A549 (cell line): ENCODE data around the gene TUB. TPM values are rescaled to one million over a fixed set of nuclear protein-coding genes. Genes with fewer than 3 reads are reported as not detected.

ENCODE experiments used
- ATAC-seq, 2 experiments: fragments of 200-7000 bp in 1 of 2; fragments of >200 bp in 1 of 2; cut with Nextera tagmentation in 1 of 2; cut with Tn5 transposase in 1 of 2; 3 replicates each; pipeline versions ENCODE4 v1.8.0 to v1.9.1; 2018 to 2020; ENCODE audit warnings: mild to moderate bottlenecking in 1 of 2, moderate library complexity in 1 of 2
- CTCF ChIA-PET: fragments of 300-600 bp; sonication (Branson Sonifier 250); formaldehyde crosslinking; extraction: SDS; loops from one replicate; lab custom pipeline; 2021; ENCODE audit warnings: antibody characterized with exemption, inconsistent platforms; lab: Yijun Ruan, JAX
- POLR2A ChIA-PET: fragments of 350-600 bp; formaldehyde crosslinking; extraction: SDS; loops from one replicate; lab custom pipeline; 2021; ENCODE audit warnings: antibody characterized with exemption, inconsistent platforms; lab: Yijun Ruan, JAX
- DNase-seq, 2 experiments: peaks; one replicate each; pipeline versions ENCODE4 v3.0.0 to v3.0.0-alpha.2; 2011 to 2016; ENCODE audit warnings: low read depth in 1 of 2, low spot score in 1 of 2
- FAIRE-seq: peaks from 2 replicates; lab custom pipeline; 2011; peaks lifted over from hg19 to GRCh38; lab: Jason Lieb, UNC
- H3K27ac ChIP-seq, 2 experiments: fragments of >200 bp; sonication (Bioruptor Twin); formaldehyde crosslinking; 3 replicates each; pipeline ENCODE4 v1.5.1; 2016 to 2017
- H3K4me1 ChIP-seq: fragments of >200 bp; sonication (Bioruptor Twin); formaldehyde crosslinking; 3 replicates; pipeline ENCODE4 v1.6.1; 2016
- H3K4me2 ChIP-seq: fragments of >200 bp; sonication (Bioruptor Twin); formaldehyde crosslinking; 3 replicates; pipeline ENCODE4 v1.6.1; 2016
- H3K4me3 ChIP-seq: fragments of >200 bp; sonication (Bioruptor Twin); formaldehyde crosslinking; 3 replicates; pipeline ENCODE4 v1.5.1; 2016
- H3K9me3 ChIP-seq: fragments of >200 bp; sonication (Bioruptor Twin); formaldehyde crosslinking; 3 replicates; pipeline ENCODE4 v1.6.1; 2016
- ATOH8 ChIP-seq: fragments of 250-450 bp; sonication (Bioruptor Pico); IDR thresholded peaks from 2 replicates; pipeline ENCODE4 v1.5.0; 2020; ENCODE audit warnings: low read depth, mild to moderate bottlenecking, moderate library complexity
- CBX8 ChIP-seq: fragments of 200-600 bp; sonication (generic); IDR thresholded peaks from 2 replicates; pipeline ENCODE4 v1.6.1; 2016
- CHD4 ChIP-seq: fragments of 200-600 bp; sonication (generic); IDR thresholded peaks from 2 replicates; pipeline ENCODE4 v1.6.1; 2016; ENCODE audit warnings: antibody characterized with exemption, mild to moderate bottlenecking, borderline replicate concordance
- EHMT2 ChIP-seq: fragments of 200-600 bp; sonication (generic); IDR thresholded peaks from 2 replicates; pipeline ENCODE4 v1.6.1; 2016; ENCODE audit warnings: antibody characterized with exemption, low read depth, mild to moderate bottlenecking, moderate library complexity
- EP300 ChIP-seq, 2 experiments: fragments of >200 bp; sonication (Bioruptor Twin); formaldehyde crosslinking; IDR thresholded peaks; 2 replicates in 1 of 2; 3 replicates in 1 of 2; pipeline ENCODE4 v1.6.1; 2016 to 2017
- FOSL2 ChIP-seq, 2 experiments: fragments of 450-650 bp in 1 of 2; fragments of >200 bp in 1 of 2; sonication (Bioruptor Twin) in 1 of 2; formaldehyde crosslinking; IDR thresholded peaks; 2 replicates each; pipeline versions ENCODE4 v1.5.0 to v1.6.1; 2016 to 2020; ENCODE audit warnings: mild to moderate bottlenecking in 1 of 2, moderate library complexity in 1 of 2
- HDAC2 ChIP-seq: fragments of 200-600 bp; sonication (generic); IDR thresholded peaks from 2 replicates; pipeline ENCODE4 v1.6.1; 2016
- HEYL ChIP-seq: fragments of 250-450 bp; sonication (Bioruptor Pico); IDR thresholded peaks from 2 replicates; pipeline ENCODE4 v1.8.0; 2021; ENCODE audit warnings: mild to moderate bottlenecking, moderate library complexity
- HOXA7 ChIP-seq: fragments of 250-450 bp; sonication (Bioruptor Pico); IDR thresholded peaks from 2 replicates; pipeline ENCODE4 v1.5.0; 2020; ENCODE audit warnings: mild to moderate bottlenecking, moderate library complexity
- HOXB5 ChIP-seq: fragments of 250-450 bp; sonication (Bioruptor Pico); IDR thresholded peaks from 2 replicates; pipeline ENCODE4 v1.5.0; 2020; ENCODE audit warnings: mild to moderate bottlenecking, moderate library complexity
- KDM5A ChIP-seq: fragments of 200-600 bp; sonication (generic); IDR thresholded peaks from 2 replicates; pipeline ENCODE4 v1.6.1; 2016; ENCODE audit warnings: antibody characterized with exemption, mild to moderate bottlenecking
- MYC ChIP-seq: IDR thresholded peaks from 2 replicates; pipeline ENCODE4 v1.6.1; 2012; ENCODE audit warnings: mild to moderate bottlenecking, inconsistent platforms, low read length, improper control_type of control experiment, borderline replicate concordance
- NFE2L2 ChIP-seq: fragments of 150-350 bp; conservative IDR thresholded peaks from 2 replicates; pipeline ENCODE4 v1.6.1; 2014; ENCODE audit warnings: low read length
- NPAS2 ChIP-seq: fragments of 250-450 bp; sonication (Bioruptor Pico); IDR thresholded peaks from 2 replicates; pipeline ENCODE4 v1.8.0; 2022; ENCODE audit warnings: mild to moderate bottlenecking, moderate library complexity, borderline replicate concordance
- POLR2AphosphoS2 ChIP-seq: conservative IDR thresholded peaks from 2 replicates; pipeline ENCODE4 v1.6.1; 2012; ENCODE audit warnings: low read length, improper control_type of control experiment, inconsistent platforms
- RARB ChIP-seq: fragments of 250-450 bp; sonication (Bioruptor Pico); IDR thresholded peaks from 2 replicates; pipeline ENCODE4 v1.8.0; 2021; ENCODE audit warnings: mild to moderate bottlenecking, moderate library complexity
- REST ChIP-seq: fragments of 200-600 bp; sonication (generic); IDR thresholded peaks from 2 replicates; pipeline ENCODE4 v1.6.1; 2016; ENCODE audit warnings: antibody characterized with exemption, mild to moderate bottlenecking, moderate library complexity
- RFX5 ChIP-seq: fragments of 450-650 bp; IDR thresholded peaks from 2 replicates; pipeline ENCODE4 v1.7.1; 2014; ENCODE audit warnings: antibody characterized with exemption, mild to moderate bottlenecking, moderate library complexity
- RNF2 ChIP-seq: fragments of 200-600 bp; sonication (generic); IDR thresholded peaks from 2 replicates; pipeline ENCODE4 v1.6.1; 2016; ENCODE audit warnings: low read depth, mild to moderate bottlenecking, antibody characterized with exemption, moderate library complexity, borderline replicate concordance
- TFCP2L1 ChIP-seq: fragments of 250-450 bp; sonication (Bioruptor Pico); IDR thresholded peaks from 2 replicates; pipeline ENCODE4 v1.5.0; 2021; ENCODE audit warnings: mild to moderate bottlenecking
- ZC3H11A ChIP-seq: fragments of 450-650 bp; IDR thresholded peaks from 2 replicates; pipeline ENCODE4 v1.6.1; 2014; ENCODE audit warnings: antibody characterized with exemption, mild to moderate bottlenecking
- ZFP36 ChIP-seq: fragments of 450-650 bp; IDR thresholded peaks from 2 replicates; pipeline ENCODE4 v1.6.1; 2014; ENCODE audit warnings: borderline replicate concordance; ENCODE audit not compliant: partially characterized antibody
- WGBS: methylation state at CpG from one replicate; pipeline ENCODE4 v1.1.6; 2017; ENCODE audit errors: missing lambda C conversion rate; 5-methylcytosine and 5-hydroxymethylcytosine counted together
- polyA plus RNA-seq, 4 experiments: library from polyadenylated mRNA; depleted of rRNA in 3 of 4; stranded (reverse); fragments of >200 nt; fragmentation: RNase III in 1 of 4; extraction: RNeasy Plus Mini Kit Qiagen cat#74134 plus additional on column Dnase treatment in 1 of 4; gene quantifications; 2 replicates in 3 of 4; 3 replicates in 1 of 4; pipeline ENCODE4 v1.2.3, GENCODE V29; 2011 to 2017
- TF ChIP-seq, protein P1 (sequence below): fragments of 450-650 bp; IDR thresholded peaks from 2 replicates; pipeline ENCODE4 v1.6.1; 2014; ENCODE audit warnings: antibody characterized with exemption
- TF ChIP-seq, protein P2 (sequence below): fragments of 250-450 bp; sonication (Bioruptor Pico); IDR thresholded peaks from 2 replicates; pipeline ENCODE4 v1.5.0; 2021; ENCODE audit warnings: mild to moderate bottlenecking, moderate library complexity, borderline replicate concordance
- TF ChIP-seq, protein P3 (sequence below): fragments of 150-350 bp; IDR thresholded peaks from 2 replicates; pipeline ENCODE4 v1.6.1; 2014; ENCODE audit warnings: low read depth, mild to moderate bottlenecking, low read length
- TF ChIP-seq, protein P4 (sequence below): fragments of >200 bp; sonication (Bioruptor Twin); formaldehyde crosslinking; IDR thresholded peaks from 2 replicates; pipeline ENCODE4 v1.6.1; 2016

The TUB gene
- polyA plus RNA-seq, 2 of the 4 experiments (the other 2 are of a cell fraction), result 11.3 to 13.2 TPM

DNA sequence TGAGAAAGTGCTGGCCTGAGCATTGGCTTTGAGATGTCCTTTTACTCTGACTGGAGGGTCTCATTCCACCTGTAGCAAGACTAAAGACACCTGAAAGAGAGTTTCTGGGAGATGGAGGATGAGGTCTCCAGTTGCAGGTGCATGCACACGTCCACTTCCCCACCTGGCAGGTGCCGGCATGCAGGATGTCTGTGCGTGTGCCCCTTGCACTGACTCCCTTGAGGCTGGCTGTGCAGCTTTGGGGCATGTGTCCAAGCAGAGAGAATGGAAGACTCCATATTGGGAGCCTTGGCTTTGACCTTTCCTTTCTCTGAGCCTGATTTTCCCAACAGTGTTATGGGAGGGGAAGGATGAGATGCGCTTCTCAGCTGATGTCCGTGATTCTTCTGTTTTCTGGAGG is 44.0 kb upstream of the TUB start:
- no peak for TF ChIP-seq HOXB5
- no peak for TF ChIP-seq POLR2AphosphoS2
- no peak for TF ChIP-seq NPAS2 (CRISPR knock-in tag)
- no peak for TF ChIP-seq RARB (CRISPR knock-in tag)
- TF ChIP-seq HOXA7 (CRISPR knock-in tag), result no peak
- no peak for TF ChIP-seq KDM5A
- no peak for TF ChIP-seq EHMT2
- no peak for TF ChIP-seq RFX5
- no peak for TF ChIP-seq ZFP36
- TF ChIP-seq, protein P1, sequence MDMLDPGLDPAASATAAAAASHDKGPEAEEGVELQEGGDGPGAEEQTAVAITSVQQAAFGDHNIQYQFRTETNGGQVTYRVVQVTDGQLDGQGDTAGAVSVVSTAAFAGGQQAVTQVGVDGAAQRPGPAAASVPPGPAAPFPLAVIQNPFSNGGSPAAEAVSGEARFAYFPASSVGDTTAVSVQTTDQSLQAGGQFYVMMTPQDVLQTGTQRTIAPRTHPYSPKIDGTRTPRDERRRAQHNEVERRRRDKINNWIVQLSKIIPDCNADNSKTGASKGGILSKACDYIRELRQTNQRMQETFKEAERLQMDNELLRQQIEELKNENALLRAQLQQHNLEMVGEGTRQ, result no peak
- no peak for TF ChIP-seq HEYL
- no peak for TF ChIP-seq NFE2L2
- TF ChIP-seq RNF2, result no peak
- TF ChIP-seq CBX8, result no peak
- TF ChIP-seq, protein P2, sequence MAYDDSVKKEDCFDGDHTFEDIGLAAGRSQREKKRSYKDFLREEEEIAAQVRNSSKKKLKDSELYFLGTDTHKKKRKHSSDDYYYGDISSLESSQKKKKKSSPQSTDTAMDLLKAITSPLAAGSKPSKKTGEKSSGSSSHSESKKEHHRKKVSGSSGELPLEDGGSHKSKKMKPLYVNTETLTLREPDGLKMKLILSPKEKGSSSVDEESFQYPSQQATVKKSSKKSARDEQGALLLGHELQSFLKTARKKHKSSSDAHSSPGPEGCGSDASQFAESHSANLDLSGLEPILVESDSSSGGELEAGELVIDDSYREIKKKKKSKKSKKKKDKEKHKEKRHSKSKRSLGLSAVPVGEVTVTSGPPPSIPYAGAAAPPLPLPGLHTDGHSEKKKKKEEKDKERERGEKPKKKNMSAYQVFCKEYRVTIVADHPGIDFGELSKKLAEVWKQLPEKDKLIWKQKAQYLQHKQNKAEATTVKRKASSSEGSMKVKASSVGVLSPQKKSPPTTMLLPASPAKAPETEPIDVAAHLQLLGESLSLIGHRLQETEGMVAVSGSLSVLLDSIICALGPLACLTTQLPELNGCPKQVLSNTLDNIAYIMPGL (CRISPR knock-in tag), result no peak
- no peak for TF ChIP-seq MYC
- TF ChIP-seq CHD4, result no peak
- no peak for TF ChIP-seq REST
- no peak for TF ChIP-seq ATOH8 (CRISPR knock-in tag)
- DNase-seq, result no peak
- Histone ChIP-seq H3K27ac (no peak overlapping the region), H3K9me3 (no peaks in the 10 kb centered on the region), H3K4me2 (no peak overlapping the region), H3K4me1 (no peaks in the 10 kb centered on the region), H3K4me3 (no peak overlapping the region)
- 45% methylated on average over 5 of the region's 5 CpGs for WGBS
- CTCF ChIA-PET, result interaction anchor here (1.1 to 17.4 kb wide), 5 partner anchors 22 to 54 kb away, joined by 3 to 644 read pairs (median 57); partner anchors contain the start of genes EIF3F and TUB
- no peak for FAIRE-seq
- POLR2A ChIA-PET, result no interaction called here
- no peak for ATAC-seq

DNA sequence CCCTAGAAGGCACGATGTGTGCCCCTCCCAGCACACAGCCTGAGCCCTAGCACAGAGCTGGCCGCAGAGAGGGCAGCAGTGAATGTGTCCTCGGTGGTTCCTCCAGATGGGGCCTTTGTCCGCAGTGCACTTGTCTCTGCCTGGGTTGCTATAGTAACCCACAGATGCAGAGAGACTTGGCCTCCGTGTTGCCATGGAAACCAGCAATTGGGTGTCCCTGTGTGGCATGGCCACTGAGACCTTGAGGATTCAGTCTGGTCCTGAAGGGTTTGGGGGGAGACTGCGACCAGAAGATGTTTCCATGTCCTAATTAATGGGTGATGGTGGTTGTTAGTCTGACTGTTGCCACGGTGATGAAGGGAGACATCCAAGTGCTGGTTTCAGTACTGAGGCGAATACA is 42.6 kb upstream of the TUB start:
- Histone ChIP-seq H3K4me2 (no peak overlapping the region), H3K4me1 (no peaks in the 10 kb centered on the region)
- CTCF ChIA-PET, result interaction anchor here (6.0 to 17.4 kb wide), 3 partner anchors 20 to 52 kb away, joined by 57 to 644 read pairs (median 103); partner anchors contain the start of gene TUB
- no peak for DNase-seq
- TF ChIP-seq RFX5 (no peak), ZFP36 (no peak), ZC3H11A (no peak), EP300 (IDR thresholded peaks at IDR 0.05) (no peak), TFCP2L1 (no peak), HOXA7 (CRISPR knock-in tag) (no peak), HDAC2 (no peak), CHD4 (no peak), FOSL2 (IDR thresholded peaks at IDR 0.05) (no peak), FOSL2 (CRISPR knock-in tag; IDR thresholded peaks at IDR 0.05) (no peak), HEYL (no peak)
- TF ChIP-seq, protein P3, sequence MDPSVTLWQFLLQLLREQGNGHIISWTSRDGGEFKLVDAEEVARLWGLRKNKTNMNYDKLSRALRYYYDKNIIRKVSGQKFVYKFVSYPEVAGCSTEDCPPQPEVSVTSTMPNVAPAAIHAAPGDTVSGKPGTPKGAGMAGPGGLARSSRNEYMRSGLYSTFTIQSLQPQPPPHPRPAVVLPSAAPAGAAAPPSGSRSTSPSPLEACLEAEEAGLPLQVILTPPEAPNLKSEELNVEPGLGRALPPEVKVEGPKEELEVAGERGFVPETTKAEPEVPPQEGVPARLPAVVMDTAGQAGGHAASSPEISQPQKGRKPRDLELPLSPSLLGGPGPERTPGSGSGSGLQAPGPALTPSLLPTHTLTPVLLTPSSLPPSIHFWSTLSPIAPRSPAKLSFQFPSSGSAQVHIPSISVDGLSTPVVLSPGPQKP, result no peak
- TF ChIP-seq, protein P4, sequence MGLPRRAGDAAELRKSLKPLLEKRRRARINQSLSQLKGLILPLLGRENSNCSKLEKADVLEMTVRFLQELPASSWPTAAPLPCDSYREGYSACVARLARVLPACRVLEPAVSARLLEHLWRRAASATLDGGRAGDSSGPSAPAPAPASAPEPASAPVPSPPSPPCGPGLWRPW, result no peak
- TF ChIP-seq, all 56 proteins: peak for 0
- Histone ChIP-seq H3K9me3 (no peaks in the 10 kb centered on the region), H3K4me3 (no peak overlapping the region), H3K27ac (no peak overlapping the region)
- no peak for ATAC-seq
- no peak for FAIRE-seq
- WGBS, result 9% methylated on average over 7 of the region's 8 CpGs
- POLR2A ChIA-PET, result no interaction called here
